ENCODE results near the gene NACAD.

DNA sequence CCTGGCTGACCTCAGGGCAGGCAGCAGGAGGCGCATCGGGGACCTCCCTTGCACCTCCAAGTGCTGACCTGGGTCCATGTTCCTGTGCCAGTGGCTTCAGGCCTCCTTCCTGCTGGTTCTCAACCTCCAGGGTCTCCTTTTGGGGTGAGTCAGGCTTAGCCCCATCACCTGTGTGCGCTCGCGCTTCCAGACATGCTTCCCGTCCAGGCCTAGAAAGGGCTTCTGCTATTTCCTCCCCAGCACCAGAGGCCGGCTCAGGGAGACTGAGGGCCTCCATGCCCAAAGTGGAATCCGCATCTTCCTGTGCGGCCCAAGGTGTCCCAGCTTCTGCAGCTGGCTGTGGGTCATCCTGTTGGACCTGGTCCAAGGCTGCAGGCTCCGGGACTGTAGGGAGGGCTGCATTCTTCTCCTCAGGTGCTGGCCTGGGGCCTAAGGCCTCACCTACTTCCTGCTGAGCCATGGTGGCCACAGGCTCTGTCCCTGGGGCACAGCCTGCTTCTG lies 5.9 kb downstream of the NACAD start:
- TF ChIP-seq POLR2A (IDR thresholded peaks at IDR 0.05) = no peak
- TF ChIP-seq, protein P1, sequence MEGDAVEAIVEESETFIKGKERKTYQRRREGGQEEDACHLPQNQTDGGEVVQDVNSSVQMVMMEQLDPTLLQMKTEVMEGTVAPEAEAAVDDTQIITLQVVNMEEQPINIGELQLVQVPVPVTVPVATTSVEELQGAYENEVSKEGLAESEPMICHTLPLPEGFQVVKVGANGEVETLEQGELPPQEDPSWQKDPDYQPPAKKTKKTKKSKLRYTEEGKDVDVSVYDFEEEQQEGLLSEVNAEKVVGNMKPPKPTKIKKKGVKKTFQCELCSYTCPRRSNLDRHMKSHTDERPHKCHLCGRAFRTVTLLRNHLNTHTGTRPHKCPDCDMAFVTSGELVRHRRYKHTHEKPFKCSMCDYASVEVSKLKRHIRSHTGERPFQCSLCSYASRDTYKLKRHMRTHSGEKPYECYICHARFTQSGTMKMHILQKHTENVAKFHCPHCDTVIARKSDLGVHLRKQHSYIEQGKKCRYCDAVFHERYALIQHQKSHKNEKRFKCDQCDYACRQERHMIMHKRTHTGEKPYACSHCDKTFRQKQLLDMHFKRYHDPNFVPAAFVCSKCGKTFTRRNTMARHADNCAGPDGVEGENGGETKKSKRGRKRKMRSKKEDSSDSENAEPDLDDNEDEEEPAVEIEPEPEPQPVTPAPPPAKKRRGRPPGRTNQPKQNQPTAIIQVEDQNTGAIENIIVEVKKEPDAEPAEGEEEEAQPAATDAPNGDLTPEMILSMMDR (IDR thresholded peaks at IDR 0.05) = no peak
